Measurements from ENCODE around the gene PHYKPL. TPM values are rescaled to one million over a fixed set of nuclear protein-coding genes. Genes with fewer than 3 reads are reported as not detected.

The PHYKPL gene
- total RNA-seq, 1 experiment from 2014 or later: 48.8 TPM

GRCh38 chr5:178227138-178227659 is 5.4 kb downstream of the PHYKPL start:
- Histone ChIP-seq H3K9me3 (ENCODE audit: control insufficient read depth, low read depth, low read length) (no peaks in the 10 kb centered on the region), H3K79me2 (ENCODE audit: insufficient read depth, low read length) (peaks cover 4% of the 10 kb centered on the region; the same call in 1 of the 2 replicates), H2BK15ac (ENCODE audit: low read depth, low read length) (no peak overlapping the region), H3K56ac (ENCODE audit: insufficient read length, low read depth, low read length) (no peak overlapping the region), H2BK12ac (ENCODE audit: insufficient read length, low read depth, low read length) (no peak overlapping the region), H3K23me2 (ENCODE audit: insufficient read length, low read depth, low read length, poor library complexity, severe bottlenecking) (peaks cover 3% of the 10 kb centered on the region), H3K9ac (ENCODE audit: extremely low read depth, insufficient read length, low read length) (no peak overlapping the region), H3K4ac (ENCODE audit: low read depth, low read length) (no peak overlapping the region), H2AFZ (ENCODE audit: low read length) (no peak overlapping the region), H3K23ac (ENCODE audit: insufficient read length, low read depth, low read length) (no peak overlapping the region), H3K27ac (ENCODE audit: insufficient read length, low read depth, low read length) (no peak overlapping the region), H3K18ac (ENCODE audit: insufficient read length, low read depth, low read length) (no peak overlapping the region), H2BK120ac (ENCODE audit: low read depth, low read length, poor library complexity, severe bottlenecking) (no peak overlapping the region), H3K14ac (ENCODE audit: insufficient read depth, low read length) (no peak overlapping the region), H4K91ac (ENCODE audit: insufficient read length, low read depth, low read length) (no peak overlapping the region), H3K4me1 (ENCODE audit: insufficient read depth, low read length) (peaks cover 2% of the 10 kb centered on the region; the same call in 1 of the 2 replicates), H2AK5ac (ENCODE audit: insufficient read length, low read length) (no peak overlapping the region), H3K79me1 (ENCODE audit: insufficient read depth, low read depth, low read length, poor library complexity, severe bottlenecking) (no peaks in the 10 kb centered on the region), H2BK20ac (ENCODE audit: low read depth, low read length, poor library complexity, severe bottlenecking) (no peak overlapping the region), H4K5ac (ENCODE audit: insufficient read length, low read depth, low read length) (no peak overlapping the region), H3K27me3 (ENCODE audit: insufficient read depth, low read length) (no peaks in the 10 kb centered on the region), H2BK5ac (ENCODE audit: insufficient read length, low read length) (no peak overlapping the region), H3T11ph (ENCODE audit: low read length) (no peak overlapping the region), H4K20me1 (ENCODE audit: control insufficient read depth, insufficient read depth, insufficient read length) (peaks cover 3% of the 10 kb centered on the region), H4K8ac (replicated peaks; ENCODE audit: insufficient read length, low read depth, low read length) (no peak overlapping the region), H3K4me2 (ENCODE audit: insufficient read depth, insufficient read length, low read length) (no peak overlapping the region)
- WGBS (ENCODE audit: extremely low coverage, insufficient read length, low lambda C conversion rate): no CpG with 5 or more reads among the region's 4 CpGs
- H3K27ac Mint-ChIP-seq: 0 out of 7 replicates have a peak overlapping the region, but pooled peaks of 1 of the 3 experiments have one; percentile 39
- H3K4me3 Mint-ChIP-seq: no peak overlapping the region
- H3K27me3 Mint-ChIP-seq (ENCODE audit: low read depth): no peaks in the 10 kb centered on the region
- H3K36me3 Mint-ChIP-seq (ENCODE audit: insufficient read depth in 1 of 3, low read depth in 3 of 3): peaks cover 48 to 74% (median 58%) of the 10 kb centered on the region in 3 experiments
- peaks cover 24 to 30% of the 10 kb centered on the region in 2 experiments for H3K4me1 Mint-ChIP-seq
- H3K9me3 Mint-ChIP-seq: no peaks in the 10 kb centered on the region; a peak in 1 of 5 replicates
- no peak for DNase-seq
- TF ChIP-seq, protein P1, sequence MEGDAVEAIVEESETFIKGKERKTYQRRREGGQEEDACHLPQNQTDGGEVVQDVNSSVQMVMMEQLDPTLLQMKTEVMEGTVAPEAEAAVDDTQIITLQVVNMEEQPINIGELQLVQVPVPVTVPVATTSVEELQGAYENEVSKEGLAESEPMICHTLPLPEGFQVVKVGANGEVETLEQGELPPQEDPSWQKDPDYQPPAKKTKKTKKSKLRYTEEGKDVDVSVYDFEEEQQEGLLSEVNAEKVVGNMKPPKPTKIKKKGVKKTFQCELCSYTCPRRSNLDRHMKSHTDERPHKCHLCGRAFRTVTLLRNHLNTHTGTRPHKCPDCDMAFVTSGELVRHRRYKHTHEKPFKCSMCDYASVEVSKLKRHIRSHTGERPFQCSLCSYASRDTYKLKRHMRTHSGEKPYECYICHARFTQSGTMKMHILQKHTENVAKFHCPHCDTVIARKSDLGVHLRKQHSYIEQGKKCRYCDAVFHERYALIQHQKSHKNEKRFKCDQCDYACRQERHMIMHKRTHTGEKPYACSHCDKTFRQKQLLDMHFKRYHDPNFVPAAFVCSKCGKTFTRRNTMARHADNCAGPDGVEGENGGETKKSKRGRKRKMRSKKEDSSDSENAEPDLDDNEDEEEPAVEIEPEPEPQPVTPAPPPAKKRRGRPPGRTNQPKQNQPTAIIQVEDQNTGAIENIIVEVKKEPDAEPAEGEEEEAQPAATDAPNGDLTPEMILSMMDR (conservative IDR thresholded peaks at IDR 0.05): no peak
